ENCODE results near the gene MGMT.

DNA sequence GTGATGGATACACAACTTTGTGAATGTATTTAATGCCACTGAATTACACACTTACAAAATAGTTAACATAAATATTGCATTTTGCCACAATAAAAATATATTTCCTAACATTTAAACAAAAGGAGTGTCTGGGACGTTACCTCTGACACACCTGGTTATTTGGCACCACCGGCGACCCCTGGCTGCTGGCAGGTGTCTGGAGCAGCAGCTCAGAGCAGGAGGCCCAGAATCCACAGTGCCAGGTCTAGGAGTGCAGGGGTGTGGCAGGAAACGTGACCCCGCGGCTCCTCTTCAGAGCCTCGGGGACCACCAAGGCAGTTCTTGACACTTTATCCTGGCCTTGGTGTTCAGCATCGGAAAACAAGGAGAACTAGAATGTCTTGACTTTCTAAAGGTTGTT lies 46.3 kb downstream of the MGMT start:
- TF ChIP-seq CTCF (IDR thresholded peaks at IDR 0.05): no peak
- no peak for TF ChIP-seq ZFX (IDR thresholded peaks at IDR 0.05; ENCODE audit: borderline replicate concordance)

All from 22Rv1 (cell line).